A673 (cell line): ENCODE data around the gene ATP5ME. TPM values are rescaled to one million over a fixed set of nuclear protein-coding genes. Genes with fewer than 3 reads are reported as not detected.

Experiments
- BruUV-seq: library from RNA; stranded (reverse); fragments of 400-500 nt; replicated peaks from 2 replicates; lab custom pipeline; 2021; lab: Mats Ljungman, UMichigan
- CTCF ChIA-PET: fragments of 300-600 bp; sonication (Branson Sonifier 250); formaldehyde crosslinking; loops from one replicate; lab custom pipeline; 2022; ENCODE audit warnings: antibody characterized with exemption; lab: Charles Lee
- POLR2A ChIA-PET: fragments of 300-600 bp; sonication (Branson Sonifier 250); formaldehyde crosslinking; loops from one replicate; lab custom pipeline; 2022; ENCODE audit warnings: antibody characterized with exemption; ENCODE audit not compliant: low non-redundant PET; lab: Charles Lee
- DNase-seq: peaks from one replicate; pipeline ENCODE4 v3.0.0-alpha.2; 2015; ENCODE audit warnings: low spot score
- H3K27ac ChIP-seq: fragments of 200-600 bp; sonication (generic); 2 replicates; pipeline ENCODE4 v1.5.1; 2016; ENCODE audit warnings: mixed run types, low read depth, mild to moderate bottlenecking, mixed read lengths, antibody characterized with exemption, low read length; ENCODE audit not compliant: poor library complexity, severe bottlenecking
- H3K27me3 ChIP-seq: fragments of 200-600 bp; sonication (generic); replicated peaks from 2 replicates; pipeline ENCODE4 v1.6.1; 2017; ENCODE audit warnings: mixed run types, low read depth, mild to moderate bottlenecking, mixed read lengths, antibody characterized with exemption, low read length; ENCODE audit not compliant: insufficient read depth, poor library complexity
- H3K36me3 ChIP-seq: fragments of 200-600 bp; sonication (generic); 2 replicates; pipeline ENCODE4 v1.6.1; 2016; ENCODE audit warnings: mixed run types, mild to moderate bottlenecking, mixed read lengths, antibody characterized with exemption, low read length; ENCODE audit not compliant: insufficient read depth, poor library complexity, severe bottlenecking
- H3K4me1 ChIP-seq: fragments of 200-600 bp; sonication (generic); 2 replicates; pipeline ENCODE4 v1.6.1; 2017; ENCODE audit warnings: mixed run types, mild to moderate bottlenecking, mixed read lengths, antibody characterized with exemption, low read length; ENCODE audit not compliant: insufficient read depth, poor library complexity, severe bottlenecking
- H3K4me3 ChIP-seq: fragments of 200-600 bp; sonication (generic); 2 replicates; pipeline ENCODE4 v1.5.1; 2016; ENCODE audit warnings: low read depth, mixed run types, mild to moderate bottlenecking, mixed read lengths, low read length; ENCODE audit not compliant: poor library complexity, severe bottlenecking
- H3K9me3 ChIP-seq: fragments of 200-600 bp; sonication (generic); 2 replicates; pipeline ENCODE4 v1.6.1; 2016; ENCODE audit warnings: mixed run types, low read depth, mild to moderate bottlenecking, mixed read lengths, antibody characterized with exemption, low read length; ENCODE audit not compliant: poor library complexity, severe bottlenecking
- CTCF ChIP-seq: fragments of 300-800, 200-600 bp; sonication (generic); conservative IDR thresholded peaks from 2 replicates; pipeline ENCODE4 v1.5.1; 2017; ENCODE audit warnings: low read depth, mild to moderate bottlenecking, antibody characterized with exemption, low read length, moderate library complexity, mixed read lengths
- EZH2 ChIP-seq: fragments of 200-600 bp; sonication (generic); IDR thresholded peaks from 2 replicates; pipeline ENCODE4 v1.6.1; 2017; ENCODE audit warnings: borderline replicate concordance, low read depth, mild to moderate bottlenecking, mixed read lengths, antibody characterized with exemption, low read length; ENCODE audit not compliant: poor library complexity, severe bottlenecking
- intact Hi-C: fragments of 100-400 bp; cut with micrococcal nuclease; formaldehyde crosslinking; loops from one replicate; pipeline ENCODE4 v1.10.0; 2022; ENCODE audit not compliant: unreplicated experiment
- total RNA-seq: library from RNA; stranded (reverse); gene quantifications from 2 replicates; pipeline ENCODE4 v1.2.3, GENCODE V29; 2021

ATP5ME gene
- total RNA-seq, 1 experiment from 2014 or later, result 383 TPM

- intact Hi-C loops, result no loop called here
- no TSS peak for BruUV-seq
Observed at GRCh38 chr4:680928-681645, 7.0 kb upstream of the ATP5ME start.

DNA sequence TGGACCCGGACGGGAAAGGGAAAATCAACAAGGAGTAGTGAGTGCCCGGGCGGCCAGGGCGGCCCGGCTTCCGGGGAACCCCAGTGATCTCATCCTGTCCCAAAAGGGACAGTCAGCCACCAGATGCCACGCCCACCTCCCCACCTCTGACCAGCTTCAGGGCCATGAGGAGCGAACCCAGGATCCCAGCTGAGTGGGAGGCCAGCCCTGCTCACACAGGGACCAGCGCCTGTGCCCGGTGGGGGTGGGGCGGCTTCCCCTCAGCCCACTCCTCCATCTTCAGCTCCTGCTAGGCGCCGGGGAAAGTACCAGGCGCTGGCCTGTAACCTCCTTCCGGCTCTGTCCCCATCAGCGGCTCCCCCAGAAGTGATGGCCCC, 6.5 kb upstream of the ATP5ME start:
- CTCF ChIA-PET, result no interaction called here

More at GRCh38 chr4:680928-681645, 7.0 kb upstream of the ATP5ME start:
- no peaks in the 10 kb centered on the region for H3K36me3 ChIP-seq
- CTCF ChIA-PET, result no interaction called here
- peak overlapping the region; percentile 39 for H3K4me3 ChIP-seq
- H3K9me3 ChIP-seq, result no peaks in the 10 kb centered on the region
- no peaks in the 10 kb centered on the region for H3K27me3 ChIP-seq
- no peak for DNase-seq
- peaks cover 4% of the 10 kb centered on the region for H3K4me1 ChIP-seq
- H3K27ac ChIP-seq, result no peak overlapping the region
- TF ChIP-seq CTCF (no peak), EZH2 (no peak)
- POLR2A ChIA-PET, result no interaction called here

GRCh38 chr4:680091-680490, 6.0 kb upstream of the ATP5ME start:
- no peak overlapping the region for H3K27ac ChIP-seq
- CTCF ChIA-PET, result no interaction called here

More for the DNA sequence above, 6.5 kb upstream of the ATP5ME start:
- intact Hi-C loops, result no loop called here
- POLR2A ChIA-PET, result no interaction called here
- Histone ChIP-seq H3K4me1 (peaks cover 4% of the 10 kb centered on the region), H3K4me3 (peak overlapping the region; percentile 39), H3K27ac (no peak overlapping the region), H3K36me3 (no peaks in the 10 kb centered on the region), H3K9me3 (no peaks in the 10 kb centered on the region), H3K27me3 (no peaks in the 10 kb centered on the region)
- DNase-seq, result no peak
- TF ChIP-seq EZH2 (no peak), CTCF (no peak)
- no TSS peak for BruUV-seq

More at GRCh38 chr4:680091-680490, 6.0 kb upstream of the ATP5ME start:
- no peaks in the 10 kb centered on the region for H3K27me3 ChIP-seq
- no peak for TF ChIP-seq CTCF
- TF ChIP-seq EZH2, result no peak
- POLR2A ChIA-PET, result no interaction called here
- H3K4me1 ChIP-seq, result peaks cover 8% of the 10 kb centered on the region
- H3K36me3 ChIP-seq, result no peaks in the 10 kb centered on the region
- H3K4me3 ChIP-seq, result no peak overlapping the region
- no TSS peak for BruUV-seq
- no peaks in the 10 kb centered on the region for H3K9me3 ChIP-seq
- intact Hi-C loops, result no loop called here
- DNase-seq, result no peak
